ENCODE results near the gene FKBP1B.

GRCh38 chr2:24024018-24024417 lies 25.5 kb upstream of the FKBP1B start:
- peak; percentile 67; the same call in 1 of the 2 replicates for TF ChIP-seq CTCF (IDR thresholded peaks at IDR 0.05; ENCODE audit: low read length)
- no peak for TF ChIP-seq EZH2 (IDR thresholded peaks at IDR 0.05; ENCODE audit: borderline replicate concordance, low read length)

Data from OCI-LY1 (cell line).